ENCODE results near the gene HDAC7. TPM values are rescaled to one million over a fixed set of nuclear protein-coding genes. Genes with fewer than 3 reads are reported as not detected.
A peak's percentile ranks its signal among the peaks of the same experiment; 100 is the strongest.

HDAC7 gene
- total RNA-seq, 1 donor from 2014 or later = 92.2 TPM

- peaks cover 51% of the 10 kb centered on the region for H3K79me2 ChIP-seq (ENCODE audit: insufficient read depth, low read length)
- DNase-seq (ENCODE audit: low read depth) (no peak), FAIRE-seq (no peak)
- no peak overlapping the region for H2AFZ ChIP-seq (ENCODE audit: low read depth, low read length)
- no peak overlapping the region for H3K9ac ChIP-seq (ENCODE audit: low read length)
- peaks cover 3% of the 10 kb centered on the region for H3K4me1 ChIP-seq (ENCODE audit: insufficient read depth, low read length)
- peaks cover 11% of the 10 kb centered on the region for H3K4me1 Mint-ChIP-seq (ENCODE audit: low read depth, unreplicated experiment)
- no peak overlapping the region for H3K4me2 ChIP-seq (ENCODE audit: low read length)
- peaks cover 7% of the 10 kb centered on the region for H3K36me3 Mint-ChIP-seq (ENCODE audit: low read depth, unreplicated experiment)
- H3K4me3 ChIP-seq (ENCODE audit: insufficient read depth, low read depth, low read length) = no peak overlapping the region
- no peak overlapping the region for H3K27ac Mint-ChIP-seq (ENCODE audit: unreplicated experiment)
- H4K20me1 ChIP-seq (ENCODE audit: insufficient read depth, low read length) = peaks cover 80% of the 10 kb centered on the region
- H3K9me3 ChIP-seq (ENCODE audit: insufficient read depth, low read depth, low read length) = no peaks in the 10 kb centered on the region
- no peaks in the 10 kb centered on the region for H3K27me3 Mint-ChIP-seq (ENCODE audit: low read depth, unreplicated experiment)
- no peaks in the 10 kb centered on the region for H3K27me3 ChIP-seq (ENCODE audit: insufficient read depth, low read length)
- no peak overlapping the region for H3K27ac ChIP-seq (ENCODE audit: low read depth, low read length)
- TF ChIP-seq EZH2 (IDR thresholded peaks at IDR 0.05; ENCODE audit: insufficient read depth, low read length) (no peak), CTCF (IDR thresholded peaks at IDR 0.05; ENCODE audit: insufficient read depth, low read depth, low read length) (no peak)
- no peak overlapping the region for H3K4me3 Mint-ChIP-seq (ENCODE audit: unreplicated experiment)
- peaks cover 15% of the 10 kb centered on the region for H3K36me3 ChIP-seq (ENCODE audit: insufficient read depth, low read length)
- no peaks in the 10 kb centered on the region for H3K9me3 Mint-ChIP-seq (ENCODE audit: unreplicated experiment)
Observed at GRCh38 chr12:47798382-47798948, 21.2 kb downstream of the HDAC7 start.

GRCh38 chr12:47797441-47797840 lies 22.3 kb downstream of the HDAC7 start:
- no peak overlapping the region for H3K4me3 ChIP-seq (ENCODE audit: insufficient read depth, low read depth, low read length)
- Mint-ChIP-seq H3K4me1 (ENCODE audit: low read depth, unreplicated experiment) (peaks cover 11% of the 10 kb centered on the region), H3K36me3 (ENCODE audit: low read depth, unreplicated experiment) (peaks cover 7% of the 10 kb centered on the region), H3K27ac (ENCODE audit: unreplicated experiment) (no peak overlapping the region), H3K27me3 (ENCODE audit: low read depth, unreplicated experiment) (no peaks in the 10 kb centered on the region), H3K9me3 (ENCODE audit: unreplicated experiment) (no peaks in the 10 kb centered on the region), H3K4me3 (ENCODE audit: unreplicated experiment) (no peak overlapping the region)
- DNase-seq (ENCODE audit: low read depth) (no peak), FAIRE-seq (no peak)
- H3K4me1 ChIP-seq (ENCODE audit: insufficient read depth, low read length) = peaks cover 3% of the 10 kb centered on the region
- no peaks in the 10 kb centered on the region for H3K27me3 ChIP-seq (ENCODE audit: insufficient read depth, low read length)
- H3K79me2 ChIP-seq (ENCODE audit: insufficient read depth, low read length) = peaks cover 41% of the 10 kb centered on the region
- no peak overlapping the region for H3K27ac ChIP-seq (ENCODE audit: low read depth, low read length)
- H4K20me1 ChIP-seq (ENCODE audit: insufficient read depth, low read length) = peaks cover 70% of the 10 kb centered on the region
- TF ChIP-seq EZH2 (IDR thresholded peaks at IDR 0.05; ENCODE audit: insufficient read depth, low read length) = no peak
- peak; percentile 11 for TF ChIP-seq CTCF (IDR thresholded peaks at IDR 0.05; ENCODE audit: insufficient read depth, low read depth, low read length)
- no peak overlapping the region for H2AFZ ChIP-seq (ENCODE audit: low read depth, low read length)
- H3K36me3 ChIP-seq (ENCODE audit: insufficient read depth, low read length) = peaks cover 21% of the 10 kb centered on the region
- no peak overlapping the region for H3K9ac ChIP-seq (ENCODE audit: low read length)
- no peaks in the 10 kb centered on the region for H3K9me3 ChIP-seq (ENCODE audit: insufficient read depth, low read depth, low read length)
- H3K4me2 ChIP-seq (ENCODE audit: low read length) = no peak overlapping the region

GRCh38 chr12:47795814-47796411 lies 23.8 kb downstream of the HDAC7 start:
- Mint-ChIP-seq H3K4me3 (ENCODE audit: unreplicated experiment) (no peak overlapping the region), H3K4me1 (ENCODE audit: low read depth, unreplicated experiment) (no peaks in the 10 kb centered on the region), H3K9me3 (ENCODE audit: unreplicated experiment) (no peaks in the 10 kb centered on the region), H3K27me3 (ENCODE audit: low read depth, unreplicated experiment) (no peaks in the 10 kb centered on the region), H3K27ac (ENCODE audit: unreplicated experiment) (no peak overlapping the region), H3K36me3 (ENCODE audit: low read depth, unreplicated experiment) (peaks cover 2% of the 10 kb centered on the region)
- H3K27me3 ChIP-seq (ENCODE audit: insufficient read depth, low read length) = no peaks in the 10 kb centered on the region
- no peak overlapping the region for H3K4me2 ChIP-seq (ENCODE audit: low read length)
- FAIRE-seq (no peak), DNase-seq (ENCODE audit: low read depth) (no peak)
- H4K20me1 ChIP-seq (ENCODE audit: insufficient read depth, low read length) = peaks cover 55% of the 10 kb centered on the region
- no peak overlapping the region for H3K4me3 ChIP-seq (ENCODE audit: insufficient read depth, low read depth, low read length)
- H3K9me3 ChIP-seq (ENCODE audit: insufficient read depth, low read depth, low read length) = no peaks in the 10 kb centered on the region
- H3K36me3 ChIP-seq (ENCODE audit: insufficient read depth, low read length) = peaks cover 23% of the 10 kb centered on the region
- TF ChIP-seq CTCF (IDR thresholded peaks at IDR 0.05; ENCODE audit: insufficient read depth, low read depth, low read length) (no peak), EZH2 (IDR thresholded peaks at IDR 0.05; ENCODE audit: insufficient read depth, low read length) (no peak)
- no peak overlapping the region for H3K9ac ChIP-seq (ENCODE audit: low read length)
- H3K79me2 ChIP-seq (ENCODE audit: insufficient read depth, low read length) = peaks cover 26% of the 10 kb centered on the region
- H3K27ac ChIP-seq (ENCODE audit: low read depth, low read length) = no peak overlapping the region
- no peaks in the 10 kb centered on the region for H3K4me1 ChIP-seq (ENCODE audit: insufficient read depth, low read length)
- H2AFZ ChIP-seq (ENCODE audit: low read depth, low read length) = no peak overlapping the region

Measured in astrocyte (in vitro differentiated cells and primary cell).